ENCODE measurements around the gene MAJIN.

The MAJIN gene

GRCh38 chr11:64890522-64890939 lies 81.4 kb downstream of the MAJIN start:
- Histone ChIP-seq H4K20me1 (ENCODE audit: insufficient read depth, low read length) (no peaks in the 10 kb centered on the region), H3K4me3 (ENCODE audit: low read length) (no peak overlapping the region), H3K4me1 (ENCODE audit: low read length) (peaks cover 60% of the 10 kb centered on the region), H3K27ac (ENCODE audit: low read length) (no peak overlapping the region), H3K27me3 (ENCODE audit: low read depth, low read length) (no peaks in the 10 kb centered on the region), H3K4me2 (ENCODE audit: low read length) (no peak overlapping the region), H3K9ac (ENCODE audit: low read length) (no peak overlapping the region), H3K79me2 (ENCODE audit: low read length) (no peaks in the 10 kb centered on the region), H3K9me3 (ENCODE audit: insufficient read depth, low read length) (no peaks in the 10 kb centered on the region), H2AFZ (ENCODE audit: low read depth, low read length) (no peak overlapping the region), H3K36me3 (replicated peaks; ENCODE audit: low read depth, low read length) (no peaks in the 10 kb centered on the region)
- TF ChIP-seq, protein P1, sequence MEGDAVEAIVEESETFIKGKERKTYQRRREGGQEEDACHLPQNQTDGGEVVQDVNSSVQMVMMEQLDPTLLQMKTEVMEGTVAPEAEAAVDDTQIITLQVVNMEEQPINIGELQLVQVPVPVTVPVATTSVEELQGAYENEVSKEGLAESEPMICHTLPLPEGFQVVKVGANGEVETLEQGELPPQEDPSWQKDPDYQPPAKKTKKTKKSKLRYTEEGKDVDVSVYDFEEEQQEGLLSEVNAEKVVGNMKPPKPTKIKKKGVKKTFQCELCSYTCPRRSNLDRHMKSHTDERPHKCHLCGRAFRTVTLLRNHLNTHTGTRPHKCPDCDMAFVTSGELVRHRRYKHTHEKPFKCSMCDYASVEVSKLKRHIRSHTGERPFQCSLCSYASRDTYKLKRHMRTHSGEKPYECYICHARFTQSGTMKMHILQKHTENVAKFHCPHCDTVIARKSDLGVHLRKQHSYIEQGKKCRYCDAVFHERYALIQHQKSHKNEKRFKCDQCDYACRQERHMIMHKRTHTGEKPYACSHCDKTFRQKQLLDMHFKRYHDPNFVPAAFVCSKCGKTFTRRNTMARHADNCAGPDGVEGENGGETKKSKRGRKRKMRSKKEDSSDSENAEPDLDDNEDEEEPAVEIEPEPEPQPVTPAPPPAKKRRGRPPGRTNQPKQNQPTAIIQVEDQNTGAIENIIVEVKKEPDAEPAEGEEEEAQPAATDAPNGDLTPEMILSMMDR (IDR thresholded peaks at IDR 0.05; ENCODE audit: low read depth, low read length) = no peak
- no peak for TF ChIP-seq EZH2phosphoT487 (IDR thresholded peaks at IDR 0.05; ENCODE audit: low read depth)

DNA sequence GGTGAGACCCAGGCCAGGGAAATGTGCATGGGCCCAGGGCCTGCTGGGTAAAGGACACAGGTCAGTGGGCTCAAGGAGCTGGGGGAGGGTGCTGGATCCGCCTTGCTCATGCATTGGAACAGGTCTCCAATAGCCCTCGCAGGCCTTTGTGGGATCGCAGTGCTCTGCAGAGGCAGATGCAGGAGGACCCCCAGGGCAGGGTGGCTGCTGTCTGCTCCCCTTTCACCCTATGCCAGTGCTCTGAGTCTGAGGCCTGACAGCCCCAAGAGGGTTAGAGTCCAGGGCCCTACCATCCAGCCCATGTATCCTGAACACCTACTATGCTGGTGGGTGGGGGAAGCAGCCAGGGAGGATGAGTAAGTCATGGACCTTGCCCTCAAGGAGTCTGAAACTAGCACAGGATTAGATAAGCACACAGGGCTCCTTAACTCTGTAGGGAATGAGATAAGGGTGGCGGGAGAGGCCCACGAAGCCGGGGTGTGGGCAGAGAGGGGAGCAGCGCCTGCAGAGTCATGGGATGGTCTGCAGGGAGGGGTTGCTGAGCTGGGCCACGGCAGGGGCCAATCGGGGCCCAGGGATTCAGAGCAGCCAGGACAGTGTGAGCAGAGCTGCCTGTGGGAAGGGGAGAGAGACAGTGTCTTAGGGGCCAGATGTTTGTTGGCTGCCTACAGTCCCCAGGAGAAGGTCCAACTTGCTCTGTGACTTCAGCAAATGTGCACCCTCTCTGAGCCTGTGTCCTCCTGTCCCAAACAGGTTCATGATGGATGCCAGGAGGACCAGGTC lies 83.0 kb downstream of the MAJIN start:
- H3K9me3 ChIP-seq (ENCODE audit: insufficient read depth, low read length) = no peaks in the 10 kb centered on the region
- no peak overlapping the region for H3K9ac ChIP-seq (ENCODE audit: low read length)
- H3K79me2 ChIP-seq (ENCODE audit: low read length) = no peaks in the 10 kb centered on the region
- H3K4me1 ChIP-seq (ENCODE audit: low read length) = peaks cover 47% of the 10 kb centered on the region
- H3K4me3 ChIP-seq (ENCODE audit: low read length) = no peak overlapping the region; the same call in 1 of the 2 replicates
- no peak overlapping the region for H2AFZ ChIP-seq (ENCODE audit: low read depth, low read length)
- peak overlapping the region; percentile 97 for H3K4me2 ChIP-seq (ENCODE audit: low read length)
- H3K27ac ChIP-seq (ENCODE audit: low read length) = no peak overlapping the region
- no peak for TF ChIP-seq EZH2phosphoT487 (IDR thresholded peaks at IDR 0.05; ENCODE audit: low read depth)
- TF ChIP-seq, protein P1 (IDR thresholded peaks at IDR 0.05; ENCODE audit: low read depth, low read length) = no peak
- H3K27me3 ChIP-seq (ENCODE audit: low read depth, low read length) = no peaks in the 10 kb centered on the region
- H4K20me1 ChIP-seq (ENCODE audit: insufficient read depth, low read length) = no peaks in the 10 kb centered on the region
- no peaks in the 10 kb centered on the region for H3K36me3 ChIP-seq (replicated peaks; ENCODE audit: low read depth, low read length)

DNA sequence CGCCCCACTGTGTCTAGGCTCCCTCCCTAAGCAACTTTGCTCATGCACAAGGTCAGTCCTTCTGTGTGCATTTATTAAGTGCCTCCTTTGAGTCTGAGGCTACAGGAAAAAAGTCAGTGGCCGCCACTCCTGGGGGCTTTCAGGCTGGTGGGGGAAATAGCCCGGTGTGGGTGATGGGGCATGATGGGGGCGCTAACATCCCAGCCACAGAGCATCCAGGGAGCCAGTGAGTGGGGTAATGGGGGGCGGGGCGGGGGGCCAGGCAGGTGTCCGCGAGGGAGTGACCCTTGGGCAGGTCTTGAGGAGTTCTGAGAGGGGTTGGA lies 83.5 kb downstream of the MAJIN start:
- Histone ChIP-seq H2AFZ (ENCODE audit: low read depth, low read length) (peak overlapping the region; percentile 90), H3K9me3 (ENCODE audit: insufficient read depth, low read length) (no peaks in the 10 kb centered on the region), H3K4me2 (ENCODE audit: low read length) (peak overlapping the region; percentile 97), H3K4me3 (ENCODE audit: low read length) (peak overlapping the region; percentile 75), H3K36me3 (replicated peaks; ENCODE audit: low read depth, low read length) (no peaks in the 10 kb centered on the region), H3K27me3 (ENCODE audit: low read depth, low read length) (no peaks in the 10 kb centered on the region), H3K27ac (ENCODE audit: low read length) (peak overlapping the region; percentile 58), H3K9ac (ENCODE audit: low read length) (peak overlapping the region; percentile 68), H3K4me1 (ENCODE audit: low read length) (peaks cover 41% of the 10 kb centered on the region), H3K79me2 (ENCODE audit: low read length) (no peaks in the 10 kb centered on the region), H4K20me1 (ENCODE audit: insufficient read depth, low read length) (no peaks in the 10 kb centered on the region)
- TF ChIP-seq, protein P1 (IDR thresholded peaks at IDR 0.05; ENCODE audit: low read depth, low read length) = no peak
- no peak for TF ChIP-seq EZH2phosphoT487 (IDR thresholded peaks at IDR 0.05; ENCODE audit: low read depth)

All from OCI-LY3 (cell line).